Measurements from ENCODE around the gene CHAF1A. TPM values are rescaled to one million over a fixed set of nuclear protein-coding genes. Genes with fewer than 3 reads are reported as not detected.

Gene CHAF1A
- total RNA-seq, 1 donor from 2014 or later = 48.2 TPM

GRCh38 chr19:4376991-4377781 is 25.3 kb upstream of the CHAF1A start:
- Mint-ChIP-seq H3K4me3 (ENCODE audit: low read depth) (peak overlapping the region; percentile 31), H3K4me1 (ENCODE audit: low read depth) (peaks cover 22% of the 10 kb centered on the region)
- no peak for DNase-seq (ENCODE audit: low spot score, unreplicated experiment)

GRCh38 chr19:4378886-4379285 is 23.6 kb upstream of the CHAF1A start:
- no peak for DNase-seq (ENCODE audit: low spot score, unreplicated experiment)
- no peaks in the 10 kb centered on the region for H3K27me3 Mint-ChIP-seq
- no peaks in the 10 kb centered on the region for H3K9me3 Mint-ChIP-seq (ENCODE audit: low read depth)
- peaks cover 2% of the 10 kb centered on the region for H3K36me3 Mint-ChIP-seq (ENCODE audit: insufficient read depth)
- no peak overlapping the region for H3K27ac Mint-ChIP-seq
- TF ChIP-seq CTCF (IDR thresholded peaks at IDR 0.05; ENCODE audit: unreplicated experiment) = no peak
- peaks cover 20% of the 10 kb centered on the region for H3K4me1 Mint-ChIP-seq (ENCODE audit: low read depth)
- no peak overlapping the region for H3K4me3 Mint-ChIP-seq (ENCODE audit: low read depth)

More at GRCh38 chr19:4376991-4377781, 25.3 kb upstream of the CHAF1A start:
- Mint-ChIP-seq H3K36me3 (ENCODE audit: insufficient read depth) (peaks cover 2% of the 10 kb centered on the region), H3K27ac (peak overlapping the region; percentile 43), H3K27me3 (no peaks in the 10 kb centered on the region), H3K9me3 (ENCODE audit: low read depth) (no peaks in the 10 kb centered on the region)
- no peak for TF ChIP-seq CTCF (IDR thresholded peaks at IDR 0.05; ENCODE audit: unreplicated experiment)

GRCh38 chr19:4379383-4380253 is 22.8 kb upstream of the CHAF1A start:
- Mint-ChIP-seq H3K36me3 (ENCODE audit: insufficient read depth) (peaks cover 2% of the 10 kb centered on the region), H3K27me3 (no peaks in the 10 kb centered on the region), H3K4me1 (ENCODE audit: low read depth) (peaks cover 19% of the 10 kb centered on the region), H3K27ac (peak overlapping the region; percentile 34), H3K4me3 (ENCODE audit: low read depth) (no peak overlapping the region), H3K9me3 (ENCODE audit: low read depth) (no peaks in the 10 kb centered on the region)
- DNase-seq (ENCODE audit: low spot score, unreplicated experiment) = no peak
- no peak for TF ChIP-seq CTCF (IDR thresholded peaks at IDR 0.05; ENCODE audit: unreplicated experiment)

- Mint-ChIP-seq H3K4me3 (ENCODE audit: low read depth) (no peak overlapping the region), H3K4me1 (ENCODE audit: low read depth) (peaks cover 16% of the 10 kb centered on the region), H3K27me3 (no peaks in the 10 kb centered on the region), H3K9me3 (ENCODE audit: low read depth) (no peaks in the 10 kb centered on the region), H3K27ac (peak overlapping the region; percentile 24), H3K36me3 (ENCODE audit: insufficient read depth) (peaks cover 2% of the 10 kb centered on the region)
- TF ChIP-seq CTCF (IDR thresholded peaks at IDR 0.05; ENCODE audit: unreplicated experiment) = no peak
- no peak for DNase-seq (ENCODE audit: low spot score, unreplicated experiment)
These were observed 22.1 kb upstream of the CHAF1A start for GRCh38 chr19:4380254-4380727.

GRCh38 chr19:4385291-4386040 is 17.0 kb upstream of the CHAF1A start:
- no peaks in the 10 kb centered on the region for H3K36me3 Mint-ChIP-seq (ENCODE audit: insufficient read depth)
- peaks cover 8% of the 10 kb centered on the region for H3K4me1 Mint-ChIP-seq (ENCODE audit: low read depth)
- no peaks in the 10 kb centered on the region for H3K27me3 Mint-ChIP-seq
- H3K4me3 Mint-ChIP-seq (ENCODE audit: low read depth) = no peak overlapping the region
- no peak for DNase-seq (ENCODE audit: low spot score, unreplicated experiment)
- no peaks in the 10 kb centered on the region for H3K9me3 Mint-ChIP-seq (ENCODE audit: low read depth)
- H3K27ac Mint-ChIP-seq = no peak overlapping the region
- no peak for TF ChIP-seq CTCF (IDR thresholded peaks at IDR 0.05; ENCODE audit: unreplicated experiment)

Measured in progenitor cell of endocrine pancreas (in vitro differentiated cells).